Measurements from ENCODE around the gene HOXA7. TPM values are rescaled to one million over a fixed set of nuclear protein-coding genes. Genes with fewer than 3 reads are reported as not detected.

HOXA7 gene
- total RNA-seq, 2 experiments from 2014 or later, result not detected

DNA sequence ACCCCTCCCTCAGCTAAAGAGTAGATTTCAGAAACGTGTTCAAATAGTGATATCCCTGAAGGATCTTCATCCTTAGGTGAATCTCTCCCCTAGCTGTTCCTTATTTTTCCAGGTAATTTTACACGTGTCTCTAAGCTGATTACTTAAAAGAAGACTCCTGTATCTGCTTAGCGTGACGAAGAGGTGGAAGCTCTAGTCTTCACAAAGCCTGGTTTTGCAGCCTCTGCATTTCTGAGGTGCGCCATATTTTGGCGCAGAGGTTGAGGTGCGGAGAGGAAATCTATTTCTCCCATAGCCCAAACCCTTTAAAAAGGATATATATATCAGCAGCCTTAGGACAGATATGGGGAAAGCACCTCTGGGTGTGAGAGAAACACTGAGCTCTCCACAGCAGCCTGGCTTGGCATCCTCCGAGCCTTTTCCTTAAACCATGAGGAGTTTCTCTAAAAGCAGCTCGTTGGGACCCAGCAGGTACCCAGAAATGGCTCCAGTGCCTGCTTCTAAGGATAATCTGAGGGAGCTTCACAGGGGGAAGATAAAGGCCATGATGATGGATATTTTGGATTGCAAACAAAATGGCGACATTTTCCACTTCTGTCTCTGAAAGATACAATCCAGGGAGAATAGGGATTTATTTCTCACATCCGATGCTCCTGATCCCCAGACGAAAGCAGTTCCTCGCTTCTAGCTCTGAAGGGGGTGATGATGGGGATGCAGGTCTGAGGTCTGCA is 51.0 kb downstream of the HOXA7 start:
- Mint-ChIP-seq H3K27ac (no peak overlapping the region), H3K4me3 (no peak overlapping the region), H3K27me3 (peaks cover 53% of the 10 kb centered on the region), H3K36me3 (ENCODE audit: low read depth) (peaks cover 8% of the 10 kb centered on the region), H3K4me1 (peaks cover 8% of the 10 kb centered on the region), H3K9me3 (no peaks in the 10 kb centered on the region)
- ChIA-PET CTCF (no interaction called here), POLR2A (no interaction called here)
- DNase-seq, result no peak

DNA sequence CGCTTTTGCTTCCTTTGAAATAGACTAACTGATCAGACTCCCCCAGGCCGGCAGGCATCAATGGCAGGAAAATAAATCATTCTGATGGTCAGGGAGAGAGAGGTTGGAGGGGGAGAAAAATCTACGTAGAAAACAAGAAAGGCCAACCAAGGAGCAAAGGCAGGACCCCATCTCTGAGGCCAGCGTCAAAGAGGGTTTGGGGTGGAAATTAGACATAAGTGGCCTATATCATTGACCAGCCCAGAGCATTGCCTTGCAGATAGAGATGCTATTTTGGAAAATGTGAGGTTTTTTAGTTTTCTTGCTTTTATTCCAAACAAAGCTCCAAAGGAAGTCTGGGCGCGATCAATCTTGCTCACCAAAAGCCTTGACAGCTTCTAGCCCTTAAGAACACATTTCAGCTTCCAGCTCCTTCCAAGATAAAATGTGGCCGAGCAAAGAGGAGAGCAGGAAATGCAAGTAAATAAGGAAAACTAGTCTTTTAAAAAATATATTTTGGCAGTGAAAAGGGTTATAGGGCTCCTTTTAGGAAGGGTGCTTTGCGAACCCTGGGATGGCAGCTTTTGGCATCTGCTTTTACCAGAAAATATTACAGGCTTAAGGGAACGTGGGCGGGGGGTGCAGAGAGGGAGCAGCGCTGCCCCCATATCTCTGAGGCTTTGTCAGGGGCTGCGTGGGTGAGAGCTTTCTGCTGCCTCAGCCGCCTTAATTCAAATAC is 52.0 kb downstream of the HOXA7 start:
- Mint-ChIP-seq H3K36me3 (ENCODE audit: low read depth) (peaks cover 12% of the 10 kb centered on the region), H3K9me3 (no peaks in the 10 kb centered on the region), H3K27ac (no peak overlapping the region), H3K4me3 (no peak overlapping the region), H3K4me1 (peaks cover 8% of the 10 kb centered on the region), H3K27me3 (peaks cover 63% of the 10 kb centered on the region)
- ChIA-PET POLR2A (no interaction called here), CTCF (interaction anchor here (0.5 kb wide), 1 partner anchor 42 kb away, joined by 3 read pairs; no protein-coding TSS in a partner anchor)
- DNase-seq, result no peak

Small RNA genes lying within 50 kb of the gene (microRNA-seq; reads per million reads assigned to microRNA genes)
- 0.63 reads per million for gene MIR196B (ENCODE audit: borderline microRNAs expressed, borderline replicate concordance)

Other genes with a start within 250 kb of the HOXA7 start
- gene HOXA1, start 60.7 kb downstream of the HOXA7 start, total RNA-seq, result under 1 TPM; 0.22 to 0.58 TPM
- gene HOXA2, start 54.0 kb downstream of the HOXA7 start, total RNA-seq, result not detected
- under 1 TPM in 1 of 2 experiments, not detected in 1; 0.25 TPM for gene HOXA4, start 25.9 kb downstream of the HOXA7 start, total RNA-seq
- not detected for gene HOXA5, start 13.0 kb downstream of the HOXA7 start, total RNA-seq
- gene HOXA6, start 8.9 kb downstream of the HOXA7 start, total RNA-seq, result not detected
- gene HOXA3, start 4.1 kb downstream of the HOXA7 start, total RNA-seq, result not detected
- gene HOXA9, start 8.9 kb upstream of the HOXA7 start, total RNA-seq, result not detected
- gene HOXA10, start 17.6 kb upstream of the HOXA7 start, total RNA-seq, result not detected
- gene HOXA11, start 28.6 kb upstream of the HOXA7 start, total RNA-seq, result not detected
- gene HOXA13, start 43.4 kb upstream of the HOXA7 start, total RNA-seq, result not detected
- not detected for gene EVX1, start 86.1 kb upstream of the HOXA7 start, total RNA-seq

Data from activated CD4-positive, alpha-beta T cell treated with anti-CD3 and anti-CD28 coated beads, Interleukin-2, amount 10 ng/mL, durations not matched to agents 7 days and 5 days (primary cell).